LNCAP (cell line): ENCODE results near the gene SRA1.

Experiments
- CTCF ChIP-seq: fragments of 450-650 bp; IDR thresholded peaks from 2 replicates; pipeline ENCODE4 v1.5.1; 2017; ENCODE audit warnings: mild to moderate bottlenecking

Gene SRA1

GRCh38 chr5:140575309-140575708 lies 18.0 kb upstream of the SRA1 start:
- TF ChIP-seq CTCF: no peak; the same call in 1 of the 2 replicates

GRCh38 chr5:140574165-140574564 lies 16.9 kb upstream of the SRA1 start:
- TF ChIP-seq CTCF: no peak

- TF ChIP-seq CTCF: no peak
Observed at GRCh38 chr5:140573683-140574082, 16.4 kb upstream of the SRA1 start.

DNA sequence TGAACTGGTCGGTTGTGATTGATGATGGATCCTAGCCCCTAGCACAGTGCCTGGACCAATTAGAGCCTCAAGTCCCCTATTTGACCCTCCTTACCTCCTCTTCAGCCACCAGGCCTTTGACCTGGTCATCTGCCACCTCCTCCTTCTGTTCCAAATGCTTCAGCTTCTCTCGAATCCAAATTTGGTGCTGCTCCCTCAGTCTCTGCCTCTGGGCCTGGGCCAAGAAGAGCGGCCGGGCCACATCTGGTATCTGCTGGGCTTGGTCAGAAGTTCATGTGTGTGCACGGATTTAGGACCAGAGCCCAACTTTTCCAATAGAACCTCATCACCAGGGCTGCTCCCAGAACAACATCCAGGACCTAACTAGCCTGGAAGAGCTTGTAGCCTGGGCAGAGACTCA lies 13.8 kb upstream of the SRA1 start:
- no peak for TF ChIP-seq CTCF

GRCh38 chr5:140570488-140570887 lies 13.2 kb upstream of the SRA1 start:
- TF ChIP-seq CTCF: no peak

- TF ChIP-seq CTCF: no peak
Observed at GRCh38 chr5:140570058-140570457, 12.8 kb upstream of the SRA1 start.

DNA sequence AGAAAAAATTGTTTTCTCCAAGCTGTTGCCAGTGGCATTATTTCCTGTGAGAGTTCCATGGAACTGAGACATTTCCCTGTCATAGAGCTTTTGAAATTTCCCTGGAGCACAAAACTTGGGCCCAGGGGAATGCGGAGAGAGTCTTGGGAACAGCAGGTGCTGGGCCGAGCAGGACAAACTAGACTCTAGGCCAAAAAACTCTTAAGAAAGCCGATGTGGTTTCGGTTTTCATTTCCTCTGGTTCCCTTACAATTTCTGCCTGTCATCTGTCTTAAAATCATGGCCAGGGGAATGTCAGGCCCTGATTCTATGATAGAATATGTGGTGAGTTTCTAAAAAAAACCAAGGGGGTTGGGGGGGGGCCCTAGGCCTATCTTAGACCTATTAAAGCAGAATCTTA lies 11.9 kb upstream of the SRA1 start:
- TF ChIP-seq CTCF: no peak

DNA sequence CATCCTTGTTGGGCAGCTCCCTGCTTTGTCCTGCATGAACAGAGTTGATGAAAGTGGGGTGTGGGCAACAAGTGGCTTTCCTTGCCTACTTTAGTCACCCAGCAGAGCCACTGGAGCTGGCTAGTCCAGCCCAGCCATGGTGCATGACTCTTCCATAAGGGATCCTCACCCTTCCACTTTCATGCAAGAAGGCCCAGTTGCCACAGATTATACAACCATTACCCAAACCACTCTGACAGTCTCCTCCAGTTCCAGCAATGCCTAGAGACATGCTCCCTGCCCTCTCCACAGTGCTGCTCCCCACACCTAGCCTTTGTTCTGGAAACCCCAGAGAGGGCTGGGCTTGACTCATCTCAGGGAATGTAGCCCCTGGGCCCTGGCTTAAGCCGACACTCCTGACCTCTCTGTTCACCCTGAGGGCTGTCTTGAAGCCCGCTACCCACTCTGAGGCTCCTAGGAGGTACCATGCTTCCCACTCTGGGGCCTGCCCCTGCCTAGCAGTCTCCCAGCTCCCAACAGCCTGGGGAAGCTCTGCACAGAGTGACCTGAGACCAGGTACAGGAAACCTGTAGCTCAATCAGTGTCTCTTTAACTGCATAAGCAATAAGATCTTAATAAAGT lies 11.3 kb upstream of the SRA1 start:
- no peak for TF ChIP-seq CTCF
